DOHH2 (cell line): ENCODE measurements around the gene TAAR5.

ENCODE experiments used
- H3F3A ChIP-seq: fragments of 200-600 bp; sonication (generic), shearing (Covaris generic); 2 replicates; pipeline ENCODE4 v1.6.0; 2016; ENCODE audit warnings: antibody characterized with exemption, mild to moderate bottlenecking; ENCODE audit not compliant: control insufficient read depth, insufficient read depth
- H3K27ac ChIP-seq: fragments of 200-600 bp; sonication (generic); 2 replicates; pipeline ENCODE4 v1.5.1; 2014; ENCODE audit warnings: low read depth, mild to moderate bottlenecking, low read length, moderate library complexity
- H3K27me3 ChIP-seq: fragments of 200-600 bp; sonication (generic); 2 replicates; pipeline ENCODE4 v1.6.1; 2014; ENCODE audit warnings: mild to moderate bottlenecking, low read length, mixed read lengths; ENCODE audit not compliant: control insufficient read depth
- H3K36me3 ChIP-seq: fragments of 200-600 bp; sonication (generic); 2 replicates; pipeline ENCODE4 v1.6.1; 2014; ENCODE audit warnings: mild to moderate bottlenecking, low read length, moderate library complexity, mixed read lengths; ENCODE audit not compliant: control insufficient read depth
- H3K4me1 ChIP-seq: fragments of 200-600 bp; sonication (generic); 2 replicates; pipeline ENCODE4 v1.6.1; 2014; ENCODE audit warnings: mild to moderate bottlenecking, low read length, mixed read lengths; ENCODE audit not compliant: control insufficient read depth
- H3K4me2 ChIP-seq: fragments of 200-600 bp; sonication (generic); 2 replicates; pipeline ENCODE4 v1.6.0; 2014; ENCODE audit warnings: mild to moderate bottlenecking, low read length, moderate library complexity
- H3K4me3 ChIP-seq: fragments of 200-600 bp; sonication (generic); 2 replicates; pipeline ENCODE4 v1.5.1; 2014; ENCODE audit warnings: mild to moderate bottlenecking, low read length, mixed read lengths
- H3K79me2 ChIP-seq: fragments of 200-600 bp; sonication (generic); 2 replicates; pipeline ENCODE4 v1.6.1; 2014; ENCODE audit warnings: mild to moderate bottlenecking, low read length, mixed read lengths; ENCODE audit not compliant: control insufficient read depth
- H3K9me2 ChIP-seq: fragments of 200-600 bp; sonication (generic); replicated peaks from 2 replicates; pipeline ENCODE4 v1.6.1; 2014; ENCODE audit warnings: mild to moderate bottlenecking, low read length, mixed read lengths; ENCODE audit not compliant: control insufficient read depth
- H3K9me3 ChIP-seq: fragments of 200-600 bp; sonication (generic); 2 replicates; pipeline ENCODE4 v1.6.1; 2014; ENCODE audit warnings: antibody characterized with exemption, low read length, mixed read lengths; ENCODE audit not compliant: control insufficient read depth, insufficient read depth
- H4K20me1 ChIP-seq: fragments of 200-600 bp; sonication (generic); 2 replicates; pipeline ENCODE4 v1.6.0; 2014; ENCODE audit warnings: low read depth, mild to moderate bottlenecking, antibody characterized with exemption, low read length, moderate library complexity; ENCODE audit not compliant: control insufficient read depth, insufficient read depth
- EZH2phosphoT487 ChIP-seq: fragments of 200-600 bp; sonication (generic); IDR thresholded peaks from 2 replicates; pipeline ENCODE4 v1.6.1; 2017; ENCODE audit warnings: borderline replicate concordance, mild to moderate bottlenecking, antibody characterized with exemption, low read length, moderate library complexity, mixed read lengths
- TF ChIP-seq, protein P1 (sequence below): fragments of 200-600 bp; sonication (generic); IDR thresholded peaks from one replicate; pipeline ENCODE4 v1.5.1; 2014; ENCODE audit warnings: antibody characterized with exemption, mild to moderate bottlenecking, low read depth, low read length; ENCODE audit not compliant: poor library complexity, severe bottlenecking

The TAAR5 gene

GRCh38 chr6:132596201-132596600 lies 6.7 kb upstream of the TAAR5 start:
- Histone ChIP-seq H3K9me3 (no peaks in the 10 kb centered on the region), H3K36me3 (no peaks in the 10 kb centered on the region), H3K27ac (no peak overlapping the region), H3K79me2 (no peaks in the 10 kb centered on the region), H3K4me3 (no peak overlapping the region), H4K20me1 (no peaks in the 10 kb centered on the region), H3K4me2 (no peak overlapping the region), H3K27me3 (0 out of 2 replicates have a peak, but pooled peaks cover 2% of the 10 kb centered on the region), H3F3A (no peaks in the 10 kb centered on the region), H3K4me1 (0 out of 2 replicates have a peak, but pooled peaks cover 5% of the 10 kb centered on the region), H3K9me2 (no peaks in the 10 kb centered on the region)
- no peak for TF ChIP-seq EZH2phosphoT487
- TF ChIP-seq, protein P1, sequence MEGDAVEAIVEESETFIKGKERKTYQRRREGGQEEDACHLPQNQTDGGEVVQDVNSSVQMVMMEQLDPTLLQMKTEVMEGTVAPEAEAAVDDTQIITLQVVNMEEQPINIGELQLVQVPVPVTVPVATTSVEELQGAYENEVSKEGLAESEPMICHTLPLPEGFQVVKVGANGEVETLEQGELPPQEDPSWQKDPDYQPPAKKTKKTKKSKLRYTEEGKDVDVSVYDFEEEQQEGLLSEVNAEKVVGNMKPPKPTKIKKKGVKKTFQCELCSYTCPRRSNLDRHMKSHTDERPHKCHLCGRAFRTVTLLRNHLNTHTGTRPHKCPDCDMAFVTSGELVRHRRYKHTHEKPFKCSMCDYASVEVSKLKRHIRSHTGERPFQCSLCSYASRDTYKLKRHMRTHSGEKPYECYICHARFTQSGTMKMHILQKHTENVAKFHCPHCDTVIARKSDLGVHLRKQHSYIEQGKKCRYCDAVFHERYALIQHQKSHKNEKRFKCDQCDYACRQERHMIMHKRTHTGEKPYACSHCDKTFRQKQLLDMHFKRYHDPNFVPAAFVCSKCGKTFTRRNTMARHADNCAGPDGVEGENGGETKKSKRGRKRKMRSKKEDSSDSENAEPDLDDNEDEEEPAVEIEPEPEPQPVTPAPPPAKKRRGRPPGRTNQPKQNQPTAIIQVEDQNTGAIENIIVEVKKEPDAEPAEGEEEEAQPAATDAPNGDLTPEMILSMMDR = no peak

GRCh38 chr6:132592855-132593254 lies 3.3 kb upstream of the TAAR5 start:
- H3K27me3 ChIP-seq = no peaks in the 10 kb centered on the region
- no peaks in the 10 kb centered on the region for H3K9me3 ChIP-seq

GRCh38 chr6:132590362-132590761 lies 821 bp upstream of the TAAR5 start:
- H3F3A ChIP-seq = no peaks in the 10 kb centered on the region
- no peak overlapping the region for H3K27ac ChIP-seq
- no peaks in the 10 kb centered on the region for H3K9me2 ChIP-seq
- no peak overlapping the region for H3K4me3 ChIP-seq
- H3K4me1 ChIP-seq = 0 out of 2 replicates have a peak, but pooled peaks cover 5% of the 10 kb centered on the region
- no peak overlapping the region for H3K4me2 ChIP-seq
- H4K20me1 ChIP-seq = no peaks in the 10 kb centered on the region
- TF ChIP-seq, protein P1 = no peak
- TF ChIP-seq EZH2phosphoT487 = no peak
- H3K9me3 ChIP-seq = no peaks in the 10 kb centered on the region
- no peaks in the 10 kb centered on the region for H3K79me2 ChIP-seq
- H3K27me3 ChIP-seq = no peaks in the 10 kb centered on the region
- H3K36me3 ChIP-seq = no peaks in the 10 kb centered on the region

More at GRCh38 chr6:132592855-132593254, 3.3 kb upstream of the TAAR5 start:
- Histone ChIP-seq H3K27ac (no peak overlapping the region), H3K4me2 (no peak overlapping the region), H3K4me1 (0 out of 2 replicates have a peak, but pooled peaks cover 5% of the 10 kb centered on the region), H4K20me1 (no peaks in the 10 kb centered on the region), H3K9me2 (no peaks in the 10 kb centered on the region), H3F3A (no peaks in the 10 kb centered on the region), H3K36me3 (no peaks in the 10 kb centered on the region), H3K79me2 (no peaks in the 10 kb centered on the region), H3K4me3 (no peak overlapping the region)
- TF ChIP-seq, protein P1 = no peak
- no peak for TF ChIP-seq EZH2phosphoT487

GRCh38 chr6:132587424-132587823 lies 2.1 kb downstream of the TAAR5 start:
- H3K36me3 ChIP-seq = no peaks in the 10 kb centered on the region

More at GRCh38 chr6:132587424-132587823, 2.1 kb downstream of the TAAR5 start:
- no peak overlapping the region for H3K27ac ChIP-seq
- H3K9me2 ChIP-seq = no peaks in the 10 kb centered on the region
- no peaks in the 10 kb centered on the region for H3K79me2 ChIP-seq
- no peaks in the 10 kb centered on the region for H3K4me1 ChIP-seq
- H4K20me1 ChIP-seq = no peaks in the 10 kb centered on the region
- H3F3A ChIP-seq = no peaks in the 10 kb centered on the region
- no peaks in the 10 kb centered on the region for H3K9me3 ChIP-seq
- H3K27me3 ChIP-seq = no peaks in the 10 kb centered on the region
- H3K4me3 ChIP-seq = no peak overlapping the region
- no peak overlapping the region for H3K4me2 ChIP-seq
- TF ChIP-seq EZH2phosphoT487 = no peak
- TF ChIP-seq, protein P1 = no peak
